Heart right ventricle (tissue), 16 donors: ENCODE data around the gene GALNT4. TPM values are rescaled to one million over a fixed set of nuclear protein-coding genes. Genes with fewer than 3 reads are reported as not detected.

Source experiments
- ATAC-seq, 8 donors: fragments of 200-7000 bp; cut with Tn5 transposase; one replicate each; pipeline ENCODE4 v1.9.1; 2020; ENCODE audit warnings: mild to moderate bottlenecking in 8 of 8, moderate library complexity in 8 of 8, moderate number of reproducible peaks in 1 of 8
- DNase-seq, 2 donors: peaks; one replicate each; pipeline ENCODE4 v3.0.0-alpha.2; 2020
- H3K27ac ChIP-seq, 10 donors: fragments of 200-600 bp; sonication (generic) in 2 of 10; one replicate each; pipeline versions ENCODE4 v1.5.0 to v1.8.0; 2020 to 2022; ENCODE audit warnings: mild to moderate bottlenecking in 3 of 10
- H3K27me3 ChIP-seq, 7 donors: fragments of 200-600 bp; one replicate each; pipeline ENCODE4 v1.8.0; 2021 to 2022; ENCODE audit warnings: mild to moderate bottlenecking in 2 of 7
- H3K36me3 ChIP-seq, 9 donors: fragments of 200-600 bp; sonication (generic) in 1 of 9; one replicate each; pipeline versions ENCODE4 v1.5.0 to v1.8.0; 2020 to 2022; ENCODE audit warnings: mild to moderate bottlenecking in 2 of 9
- H3K4me1 ChIP-seq, 9 donors: fragments of 200-600 bp; sonication (generic) in 1 of 9; one replicate each; pipeline versions ENCODE4 v1.5.0 to v1.8.0; 2020 to 2022; ENCODE audit warnings: mild to moderate bottlenecking in 4 of 9
- H3K4me3 ChIP-seq, 10 donors: fragments of 200-600 bp; sonication (generic) in 2 of 10; one replicate each; pipeline versions ENCODE4 v1.5.0 to v1.8.0; 2020 to 2022; ENCODE audit warnings: mild to moderate bottlenecking in 7 of 10, moderate library complexity in 2 of 10
- H3K9me3 ChIP-seq, 11 donors: fragments of 200-600 bp in 10 of 11; sonication (generic) in 2 of 11; one replicate each; pipeline versions ENCODE4 v1.5.0 to v1.8.0; 2013 to 2022; ENCODE audit warnings: mild to moderate bottlenecking in 2 of 11, control low read depth in 1 of 11, moderate library complexity in 1 of 11
- WGBS, 2 donors: extraction: QIAGEN DNeasy Blood & Tissue Kit; methylation state at CpG; one replicate each; pipeline ENCODE4 v1.1.7; 2013; ENCODE audit warnings: inconsistent platforms in 1 of 2; 5-methylcytosine and 5-hydroxymethylcytosine counted together
- intact Hi-C, 10 donors: fragments of 100-400 bp; cut with DNase I; formaldehyde crosslinking; loops; one replicate each; pipeline versions ENCODE4 v1.11.1 to v1.14.2; 2022
- polyA plus RNA-seq, 2 donors: library from polyadenylated mRNA; stranded (reverse); fragments of 200-250 nt; gene quantifications; one replicate each; pipeline ENCODE4 v1.2.3, GENCODE V29; 2013
- total RNA-seq, 10 donors: library from RNA; stranded (reverse); fragmentation: NEBNext Ultra II Directional in 3 of 10; extraction: Animal tissue kit (Norgen Biotek cat#: 25700) in 3 of 10; gene quantifications; one replicate each; pipeline versions ENCODE4 v1.2.1 to v1.2.4, GENCODE V29; 2021 to 2023
- TF ChIP-seq, protein P1 (sequence below), 9 donors: fragments of 200-600 bp; sonication (generic) in 2 of 9; IDR thresholded peaks; one replicate each; pipeline versions ENCODE4 v1.5.0 to v1.8.0; 2021 to 2022; ENCODE audit warnings: antibody characterized with exemption in 9 of 9, mild to moderate bottlenecking in 5 of 9, moderate library complexity in 1 of 9
- donor health status: Arrhythmogenic right ventricular cardiomyopathy.
- donor health status: ischemic (EF 13 %, LVEDD 7.1; RV severe dilation, severe dysfunction).
- donor health status: healthy with polysubstance abuse.
- donor health status: DM: no; HTN: yes; CAD: no.
- donor health status: DM: no; HTN: no; CAD: no.
- donor health status: ischemic (EF 25% LVEDD 6.9; RV normal size, moderate dysfunction).
- donor health status: ischemic (EF 25% LVEDD 5.7; RV mildly dilated, moderate dysfunction).
- donor health status: healthy.
- donor health status: DM: yes; HTN: yes; CAD: no.
- donor health status: Ischemic cardiomyopathy.
- donor health status: ischemic (EF 35%, LVEDD 5.7; RV mildly dilated, moderate dysfunction).
- donor health status: nonischemic (EF 11% LVEDD 7.7; RV severe dilation, severe dysfunction).
- donor health status: DM: yes; HTN: yes; CAD: no.
- donor health status: PGD.
- donor health status: ischemic (EF 29% LVEDD 5.4; RV normal size, mild dysfunction).
- donor health status: nonischemic (EF 23%, LVEDD 6.1; RV moderate dilation, normal function).

GALNT4 gene
- total and polyA plus RNA-seq, 12 donors, result 1.2 to 3.8 (median 2.1) TPM

DNA sequence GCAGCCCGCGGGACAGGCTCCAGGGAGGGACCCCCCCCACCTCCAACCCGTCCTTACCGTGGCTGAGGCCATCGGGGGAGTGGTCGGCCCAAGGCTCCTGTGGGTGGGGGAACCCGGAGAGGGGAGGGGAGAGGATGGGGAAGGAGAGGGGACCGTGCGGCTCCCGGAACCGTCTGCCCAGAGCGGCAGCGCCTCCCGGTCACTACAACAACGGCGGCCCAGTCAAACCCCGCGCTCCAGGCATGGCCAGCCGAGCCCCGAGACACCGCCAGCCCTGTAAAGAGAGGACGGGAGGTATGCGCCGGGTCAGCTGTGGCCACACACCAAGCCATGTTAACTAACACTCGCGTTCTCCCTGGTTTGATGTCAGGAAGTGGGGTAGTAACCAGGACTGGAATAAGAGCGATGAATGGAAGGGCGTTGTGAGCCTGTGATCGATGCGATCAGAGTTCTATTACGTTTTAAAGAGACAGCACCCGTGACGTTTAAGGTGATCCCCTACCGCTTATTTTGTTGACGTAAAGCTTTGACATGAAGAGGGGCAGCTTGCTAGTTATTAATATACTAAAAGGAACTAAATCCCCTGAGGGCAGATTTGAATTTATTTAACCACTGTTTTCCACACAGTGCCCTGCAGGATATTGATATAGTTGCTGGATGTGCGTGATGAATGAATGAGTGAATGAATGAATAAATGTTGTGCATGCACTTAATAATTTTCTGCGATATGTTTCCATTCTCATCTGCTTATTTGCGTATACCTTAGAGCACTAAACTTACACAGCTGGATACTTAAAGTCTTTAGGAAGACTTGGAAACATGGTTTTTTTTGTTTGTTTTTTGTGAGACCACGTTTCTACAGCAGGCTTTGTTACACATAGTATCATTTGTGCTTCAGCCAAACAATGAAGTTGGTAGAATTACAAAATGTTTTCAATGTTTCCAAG lies 1.5 kb upstream of the GALNT4 start, which contains the start of gene POC1B:
TSS of gene POC1B (minus strand) at position 224 of the 947 bp plus-strand sequence. CDS start at position 72, 152 bp downstream.
- H3K4me1 ChIP-seq, result peaks cover 2 to 52% (median 43%) of the 10 kb centered on the region in 9 donors
- H3K9me3 ChIP-seq, result no peaks in the 10 kb centered on the region
- H3K27me3 ChIP-seq, result no peaks in the 10 kb centered on the region
- DNase-seq (peak; percentile 80 to 85), ATAC-seq (peak; percentile 88 to 94 (median 90))
- peaks cover 0 to 10% (median 0%) of the 10 kb centered on the region in 9 donors for H3K36me3 ChIP-seq
- TF ChIP-seq, protein P1, sequence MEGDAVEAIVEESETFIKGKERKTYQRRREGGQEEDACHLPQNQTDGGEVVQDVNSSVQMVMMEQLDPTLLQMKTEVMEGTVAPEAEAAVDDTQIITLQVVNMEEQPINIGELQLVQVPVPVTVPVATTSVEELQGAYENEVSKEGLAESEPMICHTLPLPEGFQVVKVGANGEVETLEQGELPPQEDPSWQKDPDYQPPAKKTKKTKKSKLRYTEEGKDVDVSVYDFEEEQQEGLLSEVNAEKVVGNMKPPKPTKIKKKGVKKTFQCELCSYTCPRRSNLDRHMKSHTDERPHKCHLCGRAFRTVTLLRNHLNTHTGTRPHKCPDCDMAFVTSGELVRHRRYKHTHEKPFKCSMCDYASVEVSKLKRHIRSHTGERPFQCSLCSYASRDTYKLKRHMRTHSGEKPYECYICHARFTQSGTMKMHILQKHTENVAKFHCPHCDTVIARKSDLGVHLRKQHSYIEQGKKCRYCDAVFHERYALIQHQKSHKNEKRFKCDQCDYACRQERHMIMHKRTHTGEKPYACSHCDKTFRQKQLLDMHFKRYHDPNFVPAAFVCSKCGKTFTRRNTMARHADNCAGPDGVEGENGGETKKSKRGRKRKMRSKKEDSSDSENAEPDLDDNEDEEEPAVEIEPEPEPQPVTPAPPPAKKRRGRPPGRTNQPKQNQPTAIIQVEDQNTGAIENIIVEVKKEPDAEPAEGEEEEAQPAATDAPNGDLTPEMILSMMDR (IDR thresholded peaks at IDR 0.05), result no peak
- peak within 1 kb of the TSS; percentile 82 to 95 (median 92) for H3K27ac ChIP-seq
- WGBS, 2 donors, result 1 to 2% methylated on average over 39 of the region's 39 CpGs
- H3K4me3 ChIP-seq, result peak within 1 kb of the TSS; percentile 71 to 97 (median 92)
- intact Hi-C loops, result loop anchor here (1.0 to 10.0 kb wide), 12 partner anchors 51 to 511 kb away; partner anchors contain the start of gene DUSP6 (in 4 of the 10)

DNA sequence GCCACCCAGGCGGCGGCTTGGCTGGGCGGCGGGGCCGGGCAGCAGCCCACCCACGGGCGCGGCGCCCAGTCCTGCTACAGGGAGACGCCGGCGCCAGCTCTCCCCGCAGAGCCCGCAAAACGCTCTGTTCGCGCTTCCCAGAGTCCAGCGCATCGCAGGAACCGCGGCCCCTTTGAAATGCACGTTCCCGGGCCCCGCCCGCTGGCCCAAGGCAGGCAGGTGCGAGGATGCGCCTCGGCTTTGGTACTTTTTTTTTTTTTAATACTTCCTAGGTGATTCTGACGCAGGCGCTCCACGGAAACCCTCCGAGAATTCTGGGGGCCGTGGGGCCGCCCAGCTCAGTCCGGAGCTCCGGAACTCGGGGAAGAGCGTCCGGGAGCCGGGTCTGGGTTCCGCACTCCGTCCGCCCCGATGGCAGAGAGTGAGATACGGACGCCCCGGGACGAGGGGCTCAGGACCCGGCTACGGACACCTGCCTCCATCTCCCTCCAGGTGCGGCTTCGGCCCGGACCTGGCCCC lies 768 bp upstream of the GALNT4 start:
- peak; percentile 12 to 71 (median 42) for ATAC-seq
- intact Hi-C loops, result loop anchor here in 9 of 10 donors (2.0 to 10.0 kb wide), 11 partner anchors 51 to 511 kb away; partner anchors contain the start of gene DUSP6 (in 4 of the 9)
- WGBS, 2 donors, result 0% methylated on average over 53 of the region's 53 CpGs

DNA sequence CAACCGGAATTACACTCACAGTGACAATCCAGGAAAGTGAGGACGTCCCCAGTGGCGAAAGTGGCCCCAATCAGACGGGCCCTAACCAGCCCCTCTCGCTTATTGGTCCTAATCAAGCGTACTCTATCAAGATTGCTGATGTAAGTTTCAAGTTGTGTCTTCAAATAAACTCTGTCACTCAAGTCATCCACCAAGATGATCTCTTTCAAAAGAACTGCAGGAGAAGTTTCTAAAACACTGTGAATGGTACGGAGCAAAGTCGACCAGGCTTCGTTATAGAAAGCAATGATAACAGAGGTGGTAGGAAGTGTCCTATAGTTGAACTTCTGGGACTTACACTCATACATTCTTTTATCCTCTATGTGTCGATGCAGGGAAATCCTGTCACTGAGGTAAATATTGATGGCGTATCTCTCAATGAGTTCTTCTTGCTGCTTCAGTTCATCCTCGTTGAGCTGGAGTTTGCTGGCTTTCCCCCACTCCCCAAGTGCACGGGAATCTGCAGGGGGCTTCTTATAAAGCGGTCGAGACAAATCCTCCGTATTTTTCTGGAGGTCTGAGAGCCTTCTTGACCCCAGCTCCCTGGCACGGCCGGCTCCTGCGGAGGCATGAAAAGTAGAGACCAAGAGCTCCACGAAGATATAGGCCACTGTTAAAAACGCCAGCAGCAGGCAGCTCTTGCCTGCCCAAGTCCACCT lies 604 bp downstream of the GALNT4 start:
- Histone ChIP-seq H3K4me3 (peak overlapping the region; percentile 71 to 97 (median 92)), H3K9me3 (no peaks in the 10 kb centered on the region), H3K4me1 (peaks cover 2 to 51% (median 44%) of the 10 kb centered on the region in 9 donors), H3K36me3 (peaks cover 0 to 10% (median 0%) of the 10 kb centered on the region in 9 donors), H3K27me3 (no peaks in the 10 kb centered on the region), H3K27ac (peak overlapping the region; percentile 82 to 95 (median 92))
- no peak for DNase-seq
- no peak for ATAC-seq
- intact Hi-C loops, result loop anchor here in 8 of 10 donors (1.0 to 10.0 kb wide), 10 partner anchors 49 to 509 kb away; partner anchors contain the start of gene DUSP6 (in 3 of the 8)
- WGBS, 2 donors, result 23 to 25% methylated on average over 21 of the region's 21 CpGs
- TF ChIP-seq, protein P1 (IDR thresholded peaks at IDR 0.05), result no peak

More for the DNA sequence above, 768 bp upstream of the GALNT4 start:
- H3K27me3 ChIP-seq, result no peaks in the 10 kb centered on the region
- DNase-seq, result peak; percentile 25 to 44
- peaks cover 2 to 59% (median 44%) of the 10 kb centered on the region in 9 donors for H3K4me1 ChIP-seq
- TF ChIP-seq, protein P1 (IDR thresholded peaks at IDR 0.05), result no peak
- no peaks in the 10 kb centered on the region for H3K9me3 ChIP-seq
- H3K27ac ChIP-seq, result peak overlapping the region; percentile 82 to 95 (median 92)
- peaks cover 0 to 10% (median 0%) of the 10 kb centered on the region in 9 donors for H3K36me3 ChIP-seq
- H3K4me3 ChIP-seq, result peak overlapping the region; percentile 71 to 97 (median 92)
